RWPE2 (cell line): ENCODE measurements around the gene PTPRN2.
"Not testable (repeated sequence)": the region's sequence is repeated elsewhere in the genome, so short reads cannot be mapped to it uniquely, and the experiment has no call there.

Experiments used
- ATAC-seq: fragments of 200-7000 bp; cut with Tn5 transposase; 3 replicates; pipeline ENCODE4 v1.9.1; 2021; ENCODE audit warnings: low read depth
- DNase-seq: peaks from one replicate; pipeline ENCODE4 v3.0.0-alpha.2; 2020; ENCODE audit warnings: low spot score
- H3K27ac ChIP-seq: fragments of 450-650 bp; 2 replicates; pipeline ENCODE4 v1.5.1; 2017; ENCODE audit warnings: mild to moderate bottlenecking; ENCODE audit not compliant: poor library complexity, severe bottlenecking
- H3K27me3 ChIP-seq: fragments of 250-450 bp; sonication (Bioruptor Pico); 2 replicates; pipeline ENCODE4 v1.5.1; 2021; ENCODE audit warnings: mild to moderate bottlenecking, moderate library complexity; ENCODE audit not compliant: insufficient read depth, poor library complexity, severe bottlenecking
- H3K36me3 ChIP-seq: fragments of 250-450 bp; sonication (Bioruptor Pico); 2 replicates; pipeline ENCODE4 v1.5.1; 2020; ENCODE audit warnings: low read depth, mild to moderate bottlenecking, moderate library complexity
- H3K4me1 ChIP-seq: fragments of 250-450 bp; sonication (Bioruptor Pico); 2 replicates; pipeline ENCODE4 v1.5.1; 2021; ENCODE audit warnings: mild to moderate bottlenecking, moderate library complexity; ENCODE audit not compliant: insufficient read depth, poor library complexity, severe bottlenecking
- H3K4me3 ChIP-seq: fragments of 250-450 bp; sonication (Bioruptor Pico); 2 replicates; pipeline ENCODE4 v1.5.1; 2021; ENCODE audit warnings: mild to moderate bottlenecking, moderate library complexity; ENCODE audit not compliant: severe bottlenecking
- H3K9me3 ChIP-seq: fragments of 250-450 bp; sonication (Bioruptor Pico); 2 replicates; pipeline ENCODE4 v1.5.1; 2021; ENCODE audit warnings: mild to moderate bottlenecking, moderate library complexity; ENCODE audit not compliant: severe bottlenecking
- TF ChIP-seq, protein P1 (sequence below): fragments of 450-650 bp; IDR thresholded peaks from one replicate; pipeline ENCODE4 v1.5.1; 2017; ENCODE audit warnings: mild to moderate bottlenecking, moderate library complexity; ENCODE audit not compliant: poor library complexity, severe bottlenecking

Gene PTPRN2

GRCh38 chr7:158310924-158311666 lies 276.5 kb downstream of the PTPRN2 start:
- TF ChIP-seq, protein P1, sequence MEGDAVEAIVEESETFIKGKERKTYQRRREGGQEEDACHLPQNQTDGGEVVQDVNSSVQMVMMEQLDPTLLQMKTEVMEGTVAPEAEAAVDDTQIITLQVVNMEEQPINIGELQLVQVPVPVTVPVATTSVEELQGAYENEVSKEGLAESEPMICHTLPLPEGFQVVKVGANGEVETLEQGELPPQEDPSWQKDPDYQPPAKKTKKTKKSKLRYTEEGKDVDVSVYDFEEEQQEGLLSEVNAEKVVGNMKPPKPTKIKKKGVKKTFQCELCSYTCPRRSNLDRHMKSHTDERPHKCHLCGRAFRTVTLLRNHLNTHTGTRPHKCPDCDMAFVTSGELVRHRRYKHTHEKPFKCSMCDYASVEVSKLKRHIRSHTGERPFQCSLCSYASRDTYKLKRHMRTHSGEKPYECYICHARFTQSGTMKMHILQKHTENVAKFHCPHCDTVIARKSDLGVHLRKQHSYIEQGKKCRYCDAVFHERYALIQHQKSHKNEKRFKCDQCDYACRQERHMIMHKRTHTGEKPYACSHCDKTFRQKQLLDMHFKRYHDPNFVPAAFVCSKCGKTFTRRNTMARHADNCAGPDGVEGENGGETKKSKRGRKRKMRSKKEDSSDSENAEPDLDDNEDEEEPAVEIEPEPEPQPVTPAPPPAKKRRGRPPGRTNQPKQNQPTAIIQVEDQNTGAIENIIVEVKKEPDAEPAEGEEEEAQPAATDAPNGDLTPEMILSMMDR = no peak
- no peak for ATAC-seq
- peaks cover 15% of the 10 kb centered on the region for H3K9me3 ChIP-seq

DNA sequence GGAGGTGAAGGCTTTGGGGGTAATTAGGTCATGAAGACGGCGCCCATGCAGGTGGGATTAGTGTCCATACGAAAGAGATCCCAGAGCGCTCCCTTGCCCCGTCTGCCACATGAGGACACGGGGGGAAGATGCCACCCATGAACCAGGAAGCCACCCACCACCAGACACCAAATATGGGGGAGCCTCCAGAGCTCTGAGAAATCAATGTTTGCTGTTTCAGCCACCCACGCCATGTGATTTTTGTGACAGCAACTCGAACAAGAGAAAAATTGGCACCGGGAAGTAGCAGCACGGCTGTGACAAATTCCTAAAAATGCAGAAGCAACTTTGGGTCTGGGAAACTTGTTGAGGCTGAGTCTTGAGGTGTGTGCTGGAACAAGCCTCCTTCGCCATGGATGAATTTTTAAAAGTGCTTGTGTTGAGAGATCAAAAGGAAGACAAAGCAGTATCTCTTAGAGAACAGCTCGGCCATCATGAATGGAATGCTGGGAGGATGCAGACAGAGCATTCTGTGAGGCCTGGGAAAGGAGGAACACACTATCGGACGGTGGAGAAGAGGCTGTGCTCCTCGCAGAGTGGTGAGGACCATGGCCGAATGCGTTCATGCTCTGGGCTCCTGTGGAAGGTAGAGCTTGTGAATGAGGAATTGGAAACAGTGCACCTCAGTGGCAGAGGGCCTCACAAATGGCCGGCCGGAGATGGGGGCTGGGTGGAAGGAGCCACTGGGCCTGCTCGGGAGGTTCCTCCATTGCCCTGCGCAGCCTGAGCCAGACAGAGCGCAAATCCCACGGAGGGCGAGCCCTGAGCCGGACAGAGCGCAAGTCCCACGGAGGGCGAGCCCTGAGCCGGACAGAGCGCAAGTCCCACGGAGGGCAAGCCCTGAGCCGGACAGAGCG lies 277.5 kb downstream of the PTPRN2 start:
- no peaks in the 10 kb centered on the region for H3K27me3 ChIP-seq

More at GRCh38 chr7:158310924-158311666, 276.5 kb downstream of the PTPRN2 start:
- no peaks in the 10 kb centered on the region for H3K27me3 ChIP-seq
- no peak for DNase-seq
- no peaks in the 10 kb centered on the region for H3K4me1 ChIP-seq
- no peak overlapping the region for H3K27ac ChIP-seq
- H3K4me3 ChIP-seq = no peak overlapping the region
- H3K36me3 ChIP-seq = no peaks in the 10 kb centered on the region

GRCh38 chr7:158308001-158308400 lies 279.6 kb downstream of the PTPRN2 start:
- no peaks in the 10 kb centered on the region for H3K36me3 ChIP-seq
- H3K27ac ChIP-seq = no peak overlapping the region
- peaks cover 10% of the 10 kb centered on the region for H3K9me3 ChIP-seq
- H3K4me3 ChIP-seq = no peak overlapping the region
- no peaks in the 10 kb centered on the region for H3K27me3 ChIP-seq
- no peaks in the 10 kb centered on the region for H3K4me1 ChIP-seq
- ATAC-seq (no peak), DNase-seq (no peak)
- TF ChIP-seq, protein P1 = no peak

More for the DNA sequence above, 277.5 kb downstream of the PTPRN2 start:
- H3K4me3 ChIP-seq = no peak overlapping the region
- no peak overlapping the region for H3K27ac ChIP-seq
- DNase-seq (no peak), ATAC-seq (no peak)
- peaks cover 12% of the 10 kb centered on the region for H3K9me3 ChIP-seq
- no peaks in the 10 kb centered on the region for H3K4me1 ChIP-seq
- H3K36me3 ChIP-seq = no peaks in the 10 kb centered on the region
- TF ChIP-seq, protein P1 = no peak

DNA sequence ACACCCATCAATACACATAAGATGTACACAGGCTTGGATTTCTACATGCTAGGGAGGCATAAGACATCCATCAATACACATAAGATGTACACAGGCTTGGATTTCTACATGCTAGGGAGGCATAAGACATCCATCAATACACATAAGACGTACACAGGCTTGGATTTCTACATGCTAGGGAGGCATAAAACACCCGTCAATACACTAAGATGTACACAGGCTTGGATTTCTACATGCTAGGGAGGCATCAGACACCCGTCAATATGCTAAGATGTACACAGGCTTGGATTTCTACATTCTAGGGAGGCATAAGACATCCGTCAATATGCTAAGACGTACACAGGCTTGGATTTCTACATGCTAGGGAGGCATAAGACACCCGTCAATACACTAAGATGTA lies 283.6 kb downstream of the PTPRN2 start:
- not testable (repeated sequence) for ATAC-seq, H3K27ac ChIP-seq, H3K27me3 ChIP-seq, DNase-seq, H3K36me3 ChIP-seq, H3K4me3 ChIP-seq, H3K9me3 ChIP-seq, H3K4me1 ChIP-seq

DNA sequence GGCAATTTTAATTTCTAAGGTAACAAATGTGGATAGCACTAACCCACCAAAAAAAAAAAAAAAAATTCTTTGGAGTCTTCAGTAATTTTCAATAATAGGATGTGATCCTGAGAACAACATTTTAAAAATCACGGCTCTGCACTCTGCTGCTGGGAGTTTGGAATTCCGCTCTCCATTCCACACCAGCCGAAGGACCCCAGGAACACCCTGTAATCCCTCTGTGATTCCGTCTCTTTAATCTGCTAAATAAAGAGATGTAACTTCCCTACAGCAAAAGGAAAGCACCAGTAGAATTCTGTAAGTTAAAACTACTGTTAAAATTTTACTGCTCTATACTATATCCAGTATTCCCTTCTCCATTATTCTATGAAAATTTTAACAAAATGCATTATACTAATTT lies 284.5 kb downstream of the PTPRN2 start:
- TF ChIP-seq, protein P1 = no peak
- H3K36me3 ChIP-seq = no peaks in the 10 kb centered on the region

More for the DNA sequence above, 284.5 kb downstream of the PTPRN2 start:
- Histone ChIP-seq H3K4me1 (no peaks in the 10 kb centered on the region), H3K27me3 (no peaks in the 10 kb centered on the region), H3K9me3 (peaks cover 1% of the 10 kb centered on the region), H3K27ac (no peak overlapping the region), H3K4me3 (no peak overlapping the region)
- DNase-seq = no peak
- ATAC-seq = no peak
